SK-N-SH (cell line): ENCODE results near the gene ZSWIM1. TPM values are rescaled to one million over a fixed set of nuclear protein-coding genes. Genes with fewer than 3 reads are reported as not detected.

ENCODE experiments used
- CTCF ChIA-PET: fragments of 300-600, 350-600 bp; formaldehyde crosslinking; extraction: SDS; loops from one replicate; lab custom pipeline; 2021; lab: Yijun Ruan, JAX
- POLR2A ChIA-PET: fragments of 350-600 bp; sonication (Branson Sonifier 250); formaldehyde crosslinking; extraction: SDS; loops from one replicate; lab custom pipeline; 2020; ENCODE audit warnings: antibody characterized with exemption, inconsistent platforms; lab: Yijun Ruan, JAX
- DNase-seq: peaks from one replicate; pipeline ENCODE4 v3.0.0; 2012
- H2AFZ ChIP-seq: fragments of 200-600 bp; sonication (generic); 2 replicates; pipeline ENCODE4 v1.8.1; 2016; ENCODE audit warnings: antibody characterized with exemption, mild to moderate bottlenecking, low read depth
- H3F3A ChIP-seq: fragments of 200-600 bp; sonication (generic); replicated peaks from 2 replicates; pipeline ENCODE3; 2016; ENCODE audit warnings: antibody characterized with exemption, mild to moderate bottlenecking; ENCODE audit not compliant: insufficient read depth
- H3K27ac ChIP-seq, 2 experiments: fragments of 200-500 bp in 1 of 2; fragments of 200-600 bp in 1 of 2; sonication (Bioruptor generic) in 1 of 2; sonication (generic), shearing (Covaris generic) in 1 of 2; 2 replicates each; pipeline versions ENCODE4 v1.5.1 to v1.6.1; 2014 to 2016; ENCODE audit warnings: low read depth in 2 of 2, inconsistent platforms in 1 of 2, low read length in 1 of 2, mild to moderate bottlenecking in 1 of 2, mixed read lengths in 1 of 2
- H3K27me3 ChIP-seq: fragments of 200-600 bp; sonication (generic), shearing (Covaris generic); 2 replicates; pipeline ENCODE4 v1.6.1; 2016; ENCODE audit warnings: mixed run types; ENCODE audit not compliant: insufficient read depth
- H3K36me3 ChIP-seq, 2 experiments: fragments of 200-500 bp in 1 of 2; fragments of 200-600 bp in 1 of 2; sonication (Bioruptor generic) in 1 of 2; sonication (generic) in 1 of 2; replicated peaks in 1 of 2; 2 replicates each; pipeline versions ENCODE3 to v1.5.1; 2014 to 2016; ENCODE audit warnings: low read length in 1 of 2, mild to moderate bottlenecking in 1 of 2; ENCODE audit not compliant: insufficient read depth in 2 of 2, control insufficient read depth in 1 of 2
- H3K4me1 ChIP-seq, 2 experiments: fragments of 200-500 bp in 1 of 2; fragments of 200-600 bp in 1 of 2; sonication (Bioruptor generic) in 1 of 2; sonication (generic), shearing (Covaris generic) in 1 of 2; 2 replicates each; pipeline versions ENCODE4 v1.5.1 to v1.6.1; 2014 to 2016; ENCODE audit warnings: low read depth in 1 of 2, low read length in 1 of 2, mixed run types in 1 of 2; ENCODE audit not compliant: insufficient read depth in 2 of 2, control insufficient read depth in 1 of 2
- H3K4me2 ChIP-seq: fragments of 200-600 bp; sonication (generic), shearing (Covaris generic); 2 replicates; pipeline ENCODE4 v1.6.1; 2017; ENCODE audit warnings: mixed run types
- H3K4me3 ChIP-seq, 2 experiments: fragments of 200-500 bp in 1 of 2; fragments of 200-600 bp in 1 of 2; sonication (Bioruptor generic) in 1 of 2; sonication (generic), shearing (Covaris generic) in 1 of 2; 2 replicates each; pipeline versions ENCODE4 v1.5.1 to v1.8.1; 2014 to 2016; ENCODE audit warnings: low read depth in 2 of 2, inconsistent platforms in 1 of 2, low read length in 1 of 2, mild to moderate bottlenecking in 1 of 2, mixed read lengths in 1 of 2, moderate library complexity in 1 of 2
- H3K79me2 ChIP-seq: fragments of 200-600 bp; sonication (generic); 2 replicates; pipeline ENCODE4 v1.8.1; 2017; ENCODE audit warnings: mild to moderate bottlenecking; ENCODE audit not compliant: insufficient read depth
- H3K9ac ChIP-seq: fragments of 200-600 bp; sonication (generic); 2 replicates; pipeline ENCODE4 v1.6.1; 2017; ENCODE audit warnings: mixed run types
- H3K9me2 ChIP-seq: fragments of 200-600 bp; sonication (generic); 2 replicates; pipeline ENCODE4 v1.6.1; 2017; ENCODE audit warnings: mixed run types
- H3K9me3 ChIP-seq: fragments of 200-600 bp; sonication (generic); 2 replicates; pipeline ENCODE4 v1.6.1; 2017; ENCODE audit warnings: mixed run types, mild to moderate bottlenecking, moderate library complexity
- H4K20me1 ChIP-seq: fragments of 200-600 bp; sonication (generic); 2 replicates; pipeline ENCODE4 v1.6.1; 2017; ENCODE audit warnings: mild to moderate bottlenecking, mixed run types; ENCODE audit not compliant: insufficient read depth
- EP300 ChIP-seq, 2 experiments: IDR thresholded peaks; 2 replicates each; pipeline versions ENCODE4 v1.4.0 to v1.6.1; 2012; ENCODE audit warnings: borderline replicate concordance in 1 of 2, low read depth in 1 of 2, low read length in 1 of 2
- FOXM1 ChIP-seq: IDR thresholded peaks from 2 replicates; pipeline ENCODE4 v1.4.0; 2012; ENCODE audit warnings: low read depth, mild to moderate bottlenecking
- GABPA ChIP-seq: IDR thresholded peaks from 2 replicates; pipeline ENCODE4 v1.4.0; 2012; ENCODE audit warnings: low read depth, mild to moderate bottlenecking
- GATA2 ChIP-seq: sonication (generic); formaldehyde crosslinking; IDR thresholded peaks from 2 replicates; pipeline ENCODE4 v1.5.0; 2020; ENCODE audit warnings: mild to moderate bottlenecking, missing genetic modification reagents
- IRF3 ChIP-seq: fragments of 150-350 bp; IDR thresholded peaks from 2 replicates; pipeline ENCODE4 v1.6.1; 2016; ENCODE audit warnings: mild to moderate bottlenecking, low read depth, low read length
- JUND ChIP-seq: IDR thresholded peaks from 2 replicates; pipeline ENCODE4 v1.4.0; 2012
- MEF2A ChIP-seq: IDR thresholded peaks from 2 replicates; pipeline ENCODE4 v1.4.0; 2012; ENCODE audit warnings: low read depth, borderline replicate concordance
- MXI1 ChIP-seq: IDR thresholded peaks from 2 replicates; pipeline ENCODE4 v1.6.1; 2012; ENCODE audit warnings: mild to moderate bottlenecking, low read depth, low read length, improper control_type of control experiment
- NRF1 ChIP-seq: IDR thresholded peaks from 2 replicates; pipeline ENCODE4 v1.6.1; 2012; ENCODE audit warnings: low read depth, mild to moderate bottlenecking, low read length
- POLR2AphosphoS5 ChIP-seq: IDR thresholded peaks from 2 replicates; pipeline ENCODE4 v1.6.1; 2012; ENCODE audit warnings: low read depth, low read length
- RXRA ChIP-seq: IDR thresholded peaks from 2 replicates; pipeline ENCODE4 v1.4.0; 2012; ENCODE audit warnings: low read depth, mild to moderate bottlenecking, borderline replicate concordance
- TEAD4 ChIP-seq: IDR thresholded peaks from 2 replicates; pipeline ENCODE4 v1.4.0; 2012; ENCODE audit warnings: mild to moderate bottlenecking, borderline replicate concordance; ENCODE audit not compliant: insufficient read depth
- USF2 ChIP-seq: fragments of 150-350 bp; IDR thresholded peaks from 2 replicates; pipeline ENCODE4 v1.6.1; 2017; ENCODE audit warnings: antibody characterized with exemption, low read length, low read depth, borderline replicate concordance
- YY1 ChIP-seq: IDR thresholded peaks from 2 replicates; pipeline ENCODE4 v1.4.0; 2012; ENCODE audit warnings: low read depth, mild to moderate bottlenecking
- ZBTB33 ChIP-seq: IDR thresholded peaks from 2 replicates; pipeline ENCODE4 v1.4.0; 2012; ENCODE audit warnings: low read depth, borderline replicate concordance
- WGBS: methylation state at CpG from one replicate; pipeline ENCODE4 v1.1.6; 2017; ENCODE audit warnings: low lambda C conversion rate; 5-methylcytosine and 5-hydroxymethylcytosine counted together
- polyA plus RNA-seq, 3 experiments: library from polyadenylated mRNA; depleted of rRNA; stranded (reverse); fragments of >200 nt; gene quantifications; 2 replicates each; pipeline ENCODE4 v1.2.3, GENCODE V29; 2012
- TF ChIP-seq, protein P1 (sequence below): IDR thresholded peaks from 2 replicates; pipeline ENCODE4 v1.4.0; 2012; ENCODE audit warnings: low read depth

ZSWIM1 gene
- polyA plus RNA-seq, 1 of the 3 experiments (the other 2 are of a cell fraction), result 1.8 TPM

DNA sequence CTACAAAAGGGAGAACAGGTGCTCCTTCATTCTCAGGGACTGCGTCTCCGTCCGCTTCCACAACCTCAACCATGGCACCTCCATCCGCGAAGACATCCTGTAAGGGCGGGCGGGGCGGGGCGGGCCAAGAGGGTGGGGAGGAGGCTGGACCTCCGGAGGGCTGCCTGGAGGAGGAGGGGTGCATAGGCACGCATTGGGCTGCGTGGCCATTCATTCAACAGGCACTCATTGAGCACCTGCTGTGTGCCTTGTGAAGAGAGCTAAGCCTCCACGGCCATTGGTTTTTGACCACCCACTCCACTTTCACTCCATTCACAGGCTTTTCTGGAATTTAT lies 23.2 kb upstream of the ZSWIM1 start:
- DNase-seq, result peak; percentile 66

More for the DNA sequence above, 23.2 kb upstream of the ZSWIM1 start:
- TF ChIP-seq POLR2AphosphoS5, result no peak
- no peak for TF ChIP-seq GABPA
- TF ChIP-seq JUND, result no peak
- no peak for TF ChIP-seq ZBTB33
- no peak for TF ChIP-seq EP300 (IDR thresholded peaks at IDR 0.05; ENCODE audit: borderline replicate concordance in 1 of 2, low read depth in 1 of 2, low read length in 1 of 2)
- no peak for TF ChIP-seq MEF2A
- no peak for TF ChIP-seq RXRA
- TF ChIP-seq, protein P1, sequence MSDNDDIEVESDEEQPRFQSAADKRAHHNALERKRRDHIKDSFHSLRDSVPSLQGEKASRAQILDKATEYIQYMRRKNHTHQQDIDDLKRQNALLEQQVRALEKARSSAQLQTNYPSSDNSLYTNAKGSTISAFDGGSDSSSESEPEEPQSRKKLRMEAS, result no peak
- TF ChIP-seq FOXM1, result no peak
- TF ChIP-seq TEAD4, result no peak
- no peak for TF ChIP-seq USF2
- no peak for TF ChIP-seq YY1
- no peak for TF ChIP-seq GATA2 (CRISPR knock-in tag)
- no peak for TF ChIP-seq MXI1
- no peak for TF ChIP-seq NRF1
- TF ChIP-seq IRF3, result no peak
- ChIA-PET CTCF (interaction anchor here (1.2 to 1.6 kb wide), 2 partner anchors 32 to 130 kb away, joined by 4 to 7 read pairs; no protein-coding TSS in a partner anchor), POLR2A (no interaction called here)
- Histone ChIP-seq H2AFZ (peak overlapping the region; percentile 99), H3K4me2 (peak overlapping the region; percentile 79), H3K4me3 (peak overlapping the region; percentile 75), H3K36me3 (peaks cover 6 to 8% of the 10 kb centered on the region in 2 experiments), H4K20me1 (no peaks in the 10 kb centered on the region), H3K9me3 (no peaks in the 10 kb centered on the region), H3K4me1 (peaks cover 8 to 13% of the 10 kb centered on the region in 2 experiments; a peak in 2 of 4 replicates), H3K9ac (no peak overlapping the region), H3F3A (no peaks in the 10 kb centered on the region), H3K9me2 (no peaks in the 10 kb centered on the region), H3K27ac (peak overlapping the region in 1 of 2 experiments; percentile 71; a peak in 1 of 4 replicates), H3K27me3 (no peaks in the 10 kb centered on the region), H3K79me2 (peaks cover 25% of the 10 kb centered on the region)
- WGBS, result 25% methylated on average over 12 of the region's 13 CpGs
